HepG2 (cell line): ENCODE results near the gene SERTAD2. TPM values are rescaled to one million over a fixed set of nuclear protein-coding genes. Genes with fewer than 3 reads are reported as not detected.

ENCODE experiments used
- GMEB1 ChIP-seq: sonication (generic); formaldehyde crosslinking; IDR thresholded peaks from 2 replicates; pipeline ENCODE4 v1.5.1; 2020; ENCODE audit warnings: missing genetic modification reagents, mild to moderate bottlenecking, borderline replicate concordance
- NFAT5 ChIP-seq: sonication (generic); formaldehyde crosslinking; IDR thresholded peaks from 2 replicates; pipeline ENCODE4 v1.4.0; 2020; ENCODE audit warnings: missing genetic modification reagents
- PAXIP1 ChIP-seq: sonication (generic); formaldehyde crosslinking; conservative IDR thresholded peaks from 2 replicates; pipeline ENCODE4 v1.4.0; 2020; ENCODE audit warnings: mild to moderate bottlenecking, missing genetic modification reagents, moderate library complexity
- RBM39 ChIP-seq: fragments of 200-400 bp; formaldehyde crosslinking; IDR thresholded peaks from one replicate; pipeline ENCODE4 v1.6.1; 2018; ENCODE audit warnings: antibody characterized with exemption, mild to moderate bottlenecking, low read depth, low read length; ENCODE audit not compliant: poor library complexity, severe bottlenecking
- SP140L ChIP-seq: sonication (generic); formaldehyde crosslinking; IDR thresholded peaks from 2 replicates; pipeline ENCODE4 v1.4.0; 2020; ENCODE audit warnings: missing genetic modification reagents, borderline replicate concordance
- ZBTB7B ChIP-seq: sonication (generic); formaldehyde crosslinking; IDR thresholded peaks from 2 replicates; pipeline ENCODE4 v1.4.0; 2020; ENCODE audit warnings: missing genetic modification reagents
- ZNF138 ChIP-seq: sonication (generic); formaldehyde crosslinking; IDR thresholded peaks from 2 replicates; pipeline ENCODE4 v1.5.0; 2020; ENCODE audit warnings: mild to moderate bottlenecking, low read depth, missing genetic modification reagents
- ZNF160 ChIP-seq: sonication (generic); formaldehyde crosslinking; IDR thresholded peaks from 2 replicates; pipeline ENCODE4 v1.8.0; 2022; ENCODE audit warnings: mild to moderate bottlenecking, inconsistent platforms, missing genetic modification reagents
- ZNF264 ChIP-seq: sonication (generic); formaldehyde crosslinking; IDR thresholded peaks from 2 replicates; pipeline ENCODE4 v1.4.0; 2020; ENCODE audit warnings: missing genetic modification reagents
- ZNF329 ChIP-seq: sonication (generic); formaldehyde crosslinking; IDR thresholded peaks from 2 replicates; pipeline ENCODE4 v1.9.0; 2021; ENCODE audit warnings: low read depth, mild to moderate bottlenecking, missing genetic modification reagents
- ZNF709 ChIP-seq: sonication (generic); formaldehyde crosslinking; IDR thresholded peaks from 2 replicates; pipeline ENCODE4 v1.5.0; 2020; ENCODE audit warnings: mild to moderate bottlenecking, missing genetic modification reagents
- ZNF891 ChIP-seq: sonication (generic); formaldehyde crosslinking; IDR thresholded peaks from 2 replicates; pipeline ENCODE4 v1.5.0; 2020; ENCODE audit warnings: mild to moderate bottlenecking, missing genetic modification reagents
- polyA plus RNA-seq, 8 experiments: library from polyadenylated mRNA; depleted of rRNA in 3 of 8; stranded (reverse) in 7 of 8; unstranded in 1 of 8; fragments of >200 nt; fragmentation: Illumina TruSeq in 4 of 8; extraction: Trizol in 4 of 8; gene quantifications; 2 replicates each; pipeline versions ENCODE4 v1.2.1 to v1.2.3, GENCODE V29; 2011 to 2016; ENCODE audit warnings: low read depth in 4 of 8, missing spikeins in 1 of 8, mixed read lengths in 1 of 8; ENCODE audit not compliant: insufficient read depth in 1 of 8
- total RNA-seq, 5 experiments: library from RNA; depleted of rRNA; stranded (reverse); fragments of >200 nt; fragmentation: Illumina TruSeq; extraction: Trizol; gene quantifications; 2 replicates each; pipeline ENCODE4 v1.2.3, GENCODE V29; 2016; ENCODE audit warnings: low read depth in 1 of 5
- TF ChIP-seq, protein P1 (sequence below): sonication (generic); formaldehyde crosslinking; IDR thresholded peaks from 2 replicates; pipeline ENCODE4 v1.5.0; 2020; ENCODE audit warnings: mild to moderate bottlenecking, missing genetic modification reagents
- TF ChIP-seq, protein P2 (sequence below): sonication (generic); formaldehyde crosslinking; IDR thresholded peaks from 2 replicates; pipeline ENCODE4 v1.5.0; 2020; ENCODE audit warnings: missing genetic modification reagents, mild to moderate bottlenecking, borderline replicate concordance

The SERTAD2 gene
- total and polyA plus RNA-seq, 2 of the 13 experiments (the other 11 are each of a cell fraction or from before 2014, with no cell fraction given): 6.7 to 22.6 TPM

DNA sequence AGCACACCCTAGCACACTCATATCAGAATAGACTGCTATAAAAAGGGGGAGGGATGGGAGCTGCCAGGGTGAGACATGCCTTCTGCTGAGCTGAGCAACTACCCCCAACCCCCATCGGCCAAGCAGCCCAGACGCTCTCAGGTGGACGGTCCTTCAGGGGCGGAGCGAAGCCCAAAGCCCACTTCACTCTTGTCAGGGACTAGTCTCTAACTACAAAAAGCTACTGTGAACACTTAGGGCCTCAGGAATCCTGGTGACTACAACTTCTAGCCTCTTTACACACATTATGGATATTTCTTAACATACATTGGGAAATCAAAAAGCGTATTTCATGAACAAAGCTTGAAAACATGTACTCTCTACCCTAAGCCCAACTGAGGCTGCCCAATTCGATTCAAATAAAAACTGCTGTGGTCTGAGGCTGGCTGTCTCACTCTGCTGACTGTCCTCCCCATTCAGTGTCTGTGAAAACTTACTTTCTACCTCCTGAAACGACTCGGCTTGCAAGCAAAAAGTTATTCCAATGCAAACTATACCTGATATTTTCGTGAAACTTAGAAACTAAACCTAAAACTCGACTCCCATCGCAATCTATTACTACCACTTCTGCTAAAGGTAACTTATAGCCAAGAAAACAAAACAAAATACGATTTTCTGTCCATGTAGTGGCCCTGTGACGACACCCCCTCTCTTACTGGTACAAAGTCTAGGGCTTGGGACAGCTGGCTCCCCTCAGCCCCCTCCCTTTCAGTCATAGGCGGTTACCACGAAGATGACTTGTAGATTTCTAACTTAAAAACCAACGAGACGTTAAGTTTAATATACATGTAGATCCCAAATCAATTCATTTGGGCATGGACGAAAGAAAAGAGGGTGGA is 1.2 kb downstream of the SERTAD2 start (continued):
- TF ChIP-seq RBM39 (no peak), ZBTB7B (CRISPR knock-in tag) (no peak), ZNF160 (CRISPR knock-in tag) (no peak), ZNF138 (CRISPR knock-in tag) (no peak), ZNF709 (CRISPR knock-in tag) (no peak), SP140L (no peak), NFAT5 (CRISPR knock-in tag) (no peak), ZNF329 (no peak), ZNF264 (CRISPR knock-in tag) (peak; percentile 28; the same call in 1 of the 2 replicates), GMEB1 (CRISPR knock-in tag) (0 out of 2 replicates have a peak, but pooled peaks have one; percentile 25), ZNF891 (CRISPR knock-in tag) (no peak), PAXIP1 (CRISPR knock-in tag) (peak; percentile 19; the same call in 1 of the 2 replicates)
- TF ChIP-seq, protein P1, sequence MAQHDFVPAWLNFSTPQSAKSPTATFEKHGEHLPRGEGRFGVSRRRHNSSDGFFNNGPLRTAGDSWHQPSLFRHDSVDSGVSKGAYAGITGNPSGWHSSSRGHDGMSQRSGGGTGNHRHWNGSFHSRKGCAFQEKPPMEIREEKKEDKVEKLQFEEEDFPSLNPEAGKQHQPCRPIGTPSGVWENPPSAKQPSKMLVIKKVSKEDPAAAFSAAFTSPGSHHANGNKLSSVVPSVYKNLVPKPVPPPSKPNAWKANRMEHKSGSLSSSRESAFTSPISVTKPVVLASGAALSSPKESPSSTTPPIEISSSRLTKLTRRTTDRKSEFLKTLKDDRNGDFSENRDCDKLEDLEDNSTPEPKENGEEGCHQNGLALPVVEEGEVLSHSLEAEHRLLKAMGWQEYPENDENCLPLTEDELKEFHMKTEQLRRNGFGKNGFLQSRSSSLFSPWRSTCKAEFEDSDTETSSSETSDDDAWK: no peak
- TF ChIP-seq, protein P2, sequence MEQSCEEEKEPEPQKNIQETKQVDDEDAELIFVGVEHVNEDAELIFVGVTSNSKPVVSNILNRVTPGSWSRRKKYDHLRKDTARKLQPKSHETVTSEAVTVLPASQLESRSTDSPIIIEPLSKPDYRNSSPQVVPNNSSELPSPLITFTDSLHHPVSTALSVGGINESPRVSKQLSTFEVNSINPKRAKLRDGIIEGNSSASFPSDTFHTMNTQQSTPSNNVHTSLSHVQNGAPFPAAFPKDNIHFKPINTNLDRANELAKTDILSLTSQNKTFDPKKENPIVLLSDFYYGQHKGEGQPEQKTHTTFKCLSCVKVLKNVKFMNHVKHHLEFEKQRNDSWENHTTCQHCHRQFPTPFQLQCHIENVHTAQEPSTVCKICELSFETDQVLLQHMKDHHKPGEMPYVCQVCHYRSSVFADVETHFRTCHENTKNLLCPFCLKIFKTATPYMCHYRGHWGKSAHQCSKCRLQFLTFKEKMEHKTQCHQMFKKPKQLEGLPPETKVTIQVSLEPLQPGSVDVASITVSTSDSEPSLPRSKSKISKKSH (CRISPR knock-in tag): no peak
